Aorta (tissue), 5 donors: ENCODE measurements around the gene ANKS1B. TPM values are rescaled to one million over a fixed set of nuclear protein-coding genes. Genes with fewer than 3 reads are reported as not detected.
A peak's percentile ranks its signal among the peaks of the same experiment; 100 is the strongest.

Experiments
- ATAC-seq: fragments of 200-7000 bp; cut with Tn5 transposase; one replicate; pipeline ENCODE4 v1.9.1; 2022; ENCODE audit warnings: moderate library complexity; ENCODE audit not compliant: low FRiP score
- DNase-seq, 2 donors: peaks; one replicate each; pipeline ENCODE4 v3.0.0-alpha.2; 2020
- H3K27ac ChIP-seq, 2 donors: one replicate each; pipeline ENCODE4 v1.5.1; 2013; ENCODE audit warnings: low read length in 2 of 2, mild to moderate bottlenecking in 2 of 2, moderate library complexity in 2 of 2, control low read depth in 1 of 2, inconsistent platforms in 1 of 2, low read depth in 1 of 2
- H3K27me3 ChIP-seq, 2 donors: one replicate each; pipeline ENCODE4 v1.6.1; 2013; ENCODE audit warnings: control low read depth in 1 of 2, low read length in 1 of 2, mild to moderate bottlenecking in 1 of 2, moderate library complexity in 1 of 2; ENCODE audit not compliant: insufficient read depth in 2 of 2, control insufficient read depth in 1 of 2
- H3K36me3 ChIP-seq, 2 donors: one replicate each; pipeline ENCODE4 v1.6.1; 2013; ENCODE audit warnings: control low read depth in 1 of 2, low read length in 1 of 2, mild to moderate bottlenecking in 1 of 2; ENCODE audit not compliant: insufficient read depth in 2 of 2, control insufficient read depth in 1 of 2
- H3K4me1 ChIP-seq, 2 donors: one replicate each; pipeline ENCODE4 v1.6.1; 2013; ENCODE audit warnings: low read length in 2 of 2, control low read depth in 1 of 2, mild to moderate bottlenecking in 1 of 2, moderate library complexity in 1 of 2; ENCODE audit not compliant: insufficient read depth in 2 of 2, control insufficient read depth in 1 of 2
- H3K4me3 ChIP-seq, 2 donors: one replicate each; pipeline ENCODE4 v1.5.1; 2013; ENCODE audit warnings: low read length in 2 of 2, control low read depth in 1 of 2, mild to moderate bottlenecking in 1 of 2
- H3K9me3 ChIP-seq: one replicate; pipeline ENCODE4 v1.6.1; 2013; ENCODE audit warnings: mild to moderate bottlenecking, low read length; ENCODE audit not compliant: control insufficient read depth
- WGBS, 2 donors: extraction: QIAGEN DNeasy Blood & Tissue Kit; methylation state at CpG; one replicate each; pipeline ENCODE4 v1.1.7; 2013; 5-methylcytosine and 5-hydroxymethylcytosine counted together
- intact Hi-C, 2 donors: fragments of 100-400 bp; cut with DNase I; formaldehyde crosslinking; loops; one replicate each; pipeline versions ENCODE4 v1.14.2 to v1.15.0; 2022
- polyA plus RNA-seq, 2 donors: library from polyadenylated mRNA; stranded (reverse); fragments of 200-250 nt; gene quantifications; one replicate each; pipeline ENCODE4 v1.2.3, GENCODE V29; 2013
- total RNA-seq, 2 donors: library from RNA; stranded (reverse); fragmentation: NEBNext Ultra II Directional; extraction: Animal tissue kit (Norgen Biotek cat#: 25700); gene quantifications; one replicate each; pipeline ENCODE4 v1.2.1, GENCODE V29; 2021
- donor health status: healthy with polysubstance abuse.
- donor health status: Bipolar disorder and iron deficiency.
- donor health status: DM: no; HTN: no; CAD: no.
- donor health status: DM: no; HTN: no; CAD: no.
- donor health status: DM: yes; HTN: yes; CAD: no.

Gene ANKS1B
- total and polyA plus RNA-seq, 4 donors, result 3.0 to 37.0 (median 17.8) TPM

DNA sequence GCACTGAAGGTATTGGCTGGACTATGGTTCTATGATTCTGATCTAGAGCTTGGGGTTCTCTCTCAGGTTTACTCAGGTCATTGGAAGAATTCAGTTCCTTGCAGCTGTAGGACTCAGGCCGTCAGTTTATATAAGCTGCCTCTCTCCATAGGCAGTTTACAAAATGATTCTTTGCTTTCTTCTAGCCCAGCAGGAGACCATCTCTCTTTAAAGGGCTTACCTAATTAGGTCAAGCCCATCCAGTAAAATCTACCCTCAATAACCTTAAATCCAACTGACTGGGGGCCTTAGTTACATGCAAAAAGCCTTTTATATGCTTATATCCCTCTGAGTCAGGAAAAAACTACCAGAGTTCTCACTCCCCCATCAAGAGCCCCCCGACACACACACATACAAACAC, 417.7 kb downstream of the ANKS1B start:
- Histone ChIP-seq H3K36me3 (no peaks in the 10 kb centered on the region), H3K4me3 (no peak overlapping the region), H3K4me1 (no peaks in the 10 kb centered on the region), H3K27me3 (no peaks in the 10 kb centered on the region), H3K27ac (no peak overlapping the region), H3K9me3 (peaks cover 2% of the 10 kb centered on the region)
- no peak for DNase-seq
- ATAC-seq, result no peak
- 80 to 82% methylated on average over 2 of the region's 2 CpGs for WGBS, 2 donors
- intact Hi-C loops, result no loop called here

DNA sequence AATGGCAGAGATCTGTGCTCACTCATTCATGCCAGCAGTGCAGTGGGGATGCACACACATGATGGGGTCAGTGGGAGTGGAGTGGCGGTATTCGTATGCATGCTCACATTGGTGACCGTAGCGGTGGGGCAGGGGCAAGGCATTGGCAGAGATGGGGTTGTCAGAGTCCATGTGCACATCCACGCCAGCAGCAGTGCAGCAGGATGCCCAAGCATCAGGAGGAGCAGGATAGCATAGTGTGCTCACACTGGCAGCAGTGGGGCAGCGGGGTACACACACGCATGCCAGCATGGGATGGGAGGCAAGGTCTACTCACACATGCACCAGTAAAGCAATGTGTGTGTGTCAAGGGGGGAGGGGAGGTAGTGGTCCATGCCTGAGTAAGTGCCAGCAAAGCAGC, 426.6 kb downstream of the ANKS1B start:
- DNase-seq (peak in 1 of 2 donors; percentile 46), ATAC-seq (no peak)
- no peaks in the 10 kb centered on the region for H3K27me3 ChIP-seq
- no peak overlapping the region for H3K4me3 ChIP-seq
- H3K27ac ChIP-seq, result no peak overlapping the region
- WGBS, 2 donors, result 96 to 99% methylated on average over 7 of the region's 7 CpGs
- intact Hi-C loops, result no loop called here
- H3K36me3 ChIP-seq, result no peaks in the 10 kb centered on the region
- no peaks in the 10 kb centered on the region for H3K9me3 ChIP-seq
- H3K4me1 ChIP-seq, result no peaks in the 10 kb centered on the region

DNA sequence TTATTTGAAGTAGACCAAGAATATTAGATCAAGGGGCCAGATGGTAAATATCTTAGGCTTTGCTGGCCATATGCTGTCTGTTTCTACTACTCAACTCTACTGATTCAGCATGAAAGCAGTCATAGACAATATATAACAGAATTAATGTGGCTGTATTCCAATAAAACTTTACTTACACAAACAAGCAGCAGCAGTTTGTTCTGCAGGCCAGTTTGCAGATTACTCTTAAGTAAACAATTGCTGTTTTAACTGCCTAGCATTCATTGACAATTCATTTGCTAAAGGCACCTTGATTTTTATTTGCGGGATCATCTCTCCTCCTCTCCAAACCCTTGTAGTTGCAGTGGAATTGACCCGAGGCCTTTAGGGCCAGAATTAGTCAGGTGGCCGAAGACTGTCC, 431.3 kb downstream of the ANKS1B start:
- Histone ChIP-seq H3K4me3 (no peak overlapping the region), H3K4me1 (no peaks in the 10 kb centered on the region), H3K27me3 (no peaks in the 10 kb centered on the region), H3K9me3 (no peaks in the 10 kb centered on the region), H3K36me3 (no peaks in the 10 kb centered on the region), H3K27ac (no peak overlapping the region)
- 77 to 86% methylated on average over 3 of the region's 3 CpGs for WGBS, 2 donors
- ATAC-seq (no peak), DNase-seq (no peak)
- intact Hi-C loops, result no loop called here

DNA sequence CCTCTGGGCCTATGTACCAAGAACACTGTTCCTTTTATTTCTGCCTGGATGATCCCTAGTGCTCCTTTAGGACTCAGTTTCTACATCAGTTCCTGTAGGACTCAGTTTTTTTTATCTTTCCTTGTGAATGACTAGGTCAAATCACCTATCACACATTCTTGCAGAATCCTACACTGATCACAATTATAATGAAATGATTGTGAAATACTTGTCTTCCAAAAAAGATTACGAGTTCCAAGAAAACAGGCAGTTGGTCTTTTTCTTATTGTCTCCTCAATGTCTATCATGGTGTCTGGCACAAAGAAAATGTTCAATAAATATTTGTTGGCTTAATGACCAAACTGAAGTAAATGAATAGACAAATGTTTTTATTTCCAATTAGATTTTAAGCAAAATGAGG, 432.7 kb downstream of the ANKS1B start:
- intact Hi-C loops, result no loop called here
- Histone ChIP-seq H3K9me3 (no peaks in the 10 kb centered on the region), H3K4me3 (no peak overlapping the region), H3K27me3 (no peaks in the 10 kb centered on the region), H3K27ac (no peak overlapping the region), H3K36me3 (no peaks in the 10 kb centered on the region), H3K4me1 (no peaks in the 10 kb centered on the region)
- WGBS, 2 donors, result 89 to 96% methylated on average over 1 of the region's 1 CpG
- DNase-seq (no peak), ATAC-seq (no peak)

DNA sequence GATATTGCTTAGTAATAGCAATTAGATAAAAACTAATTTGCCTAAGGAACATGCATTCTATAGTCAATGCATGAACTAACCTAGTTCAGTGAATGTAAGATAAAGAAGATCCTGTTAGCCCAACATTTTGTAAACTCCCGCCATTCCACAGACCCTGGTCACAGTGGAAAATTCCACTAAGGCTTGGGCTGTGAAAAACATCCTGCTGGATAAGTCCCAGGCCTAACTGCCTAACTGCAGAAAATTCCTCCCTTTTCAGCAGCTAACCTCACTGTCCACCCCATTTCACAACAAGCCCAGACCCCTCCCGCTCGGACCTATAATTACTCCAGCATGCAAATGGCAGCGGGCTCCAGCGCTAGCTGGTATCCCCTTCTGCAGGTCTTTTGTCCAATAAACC, 435.1 kb downstream of the ANKS1B start:
- Histone ChIP-seq H3K9me3 (no peaks in the 10 kb centered on the region), H3K4me1 (no peaks in the 10 kb centered on the region), H3K36me3 (no peaks in the 10 kb centered on the region), H3K27ac (no peak overlapping the region), H3K27me3 (no peaks in the 10 kb centered on the region), H3K4me3 (no peak overlapping the region)
- DNase-seq (no peak), ATAC-seq (no peak)
- intact Hi-C loops, result no loop called here
- WGBS, 2 donors, result 93 to 95% methylated on average over 5 of the region's 5 CpGs

DNA sequence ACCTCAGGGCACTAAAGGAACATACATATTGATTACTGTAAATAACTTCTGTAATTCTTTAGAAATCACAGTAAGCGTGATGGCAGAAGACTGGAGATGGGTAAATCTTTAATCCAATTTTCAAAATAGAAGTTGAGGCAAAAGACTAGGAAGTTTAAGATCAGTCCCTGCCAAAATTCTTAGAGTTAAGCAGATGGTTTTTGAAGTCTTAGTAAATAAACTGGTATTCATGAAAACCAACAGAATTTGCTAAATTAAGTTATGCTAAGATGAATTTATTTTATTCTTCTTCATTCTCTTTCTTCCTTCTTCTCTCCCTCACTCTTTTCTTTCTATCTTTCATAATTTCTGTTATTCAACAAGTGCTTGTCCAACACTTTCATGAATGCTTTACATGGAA, 435.5 kb downstream of the ANKS1B start:
- Histone ChIP-seq H3K9me3 (no peaks in the 10 kb centered on the region), H3K27me3 (no peaks in the 10 kb centered on the region), H3K36me3 (no peaks in the 10 kb centered on the region), H3K27ac (no peak overlapping the region), H3K4me1 (no peaks in the 10 kb centered on the region), H3K4me3 (no peak overlapping the region)
- intact Hi-C loops, result no loop called here
- DNase-seq, result no peak
- WGBS, 2 donors, result 92 to 94% methylated on average over 1 of the region's 1 CpG
- ATAC-seq, result no peak

DNA sequence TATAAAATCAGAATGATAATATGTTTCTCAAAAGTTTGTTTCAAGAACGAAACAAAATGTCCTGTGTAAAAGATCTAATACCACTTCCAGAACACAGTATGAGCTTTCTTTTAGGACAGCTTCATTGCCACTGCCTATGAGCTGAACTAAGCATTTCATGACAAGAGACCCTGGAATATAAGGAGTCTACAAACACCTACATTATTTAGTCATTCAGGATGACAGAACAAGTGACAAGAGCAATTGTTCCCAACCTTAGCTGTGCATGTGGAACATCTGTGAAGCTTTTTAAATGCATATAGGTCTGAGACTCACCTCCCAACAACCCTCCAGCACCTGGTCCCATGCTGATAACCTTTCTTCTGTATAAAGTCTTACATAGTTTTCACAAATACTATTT, 440.3 kb downstream of the ANKS1B start:
- Histone ChIP-seq H3K27me3 (no peaks in the 10 kb centered on the region), H3K4me3 (no peak overlapping the region), H3K4me1 (no peaks in the 10 kb centered on the region), H3K36me3 (no peaks in the 10 kb centered on the region), H3K9me3 (no peaks in the 10 kb centered on the region), H3K27ac (no peak overlapping the region)
- ATAC-seq, result no peak
- 69 to 90% methylated on average over 1 of the region's 1 CpG for WGBS, 2 donors
- intact Hi-C loops, result no loop called here
- DNase-seq, result no peak

DNA sequence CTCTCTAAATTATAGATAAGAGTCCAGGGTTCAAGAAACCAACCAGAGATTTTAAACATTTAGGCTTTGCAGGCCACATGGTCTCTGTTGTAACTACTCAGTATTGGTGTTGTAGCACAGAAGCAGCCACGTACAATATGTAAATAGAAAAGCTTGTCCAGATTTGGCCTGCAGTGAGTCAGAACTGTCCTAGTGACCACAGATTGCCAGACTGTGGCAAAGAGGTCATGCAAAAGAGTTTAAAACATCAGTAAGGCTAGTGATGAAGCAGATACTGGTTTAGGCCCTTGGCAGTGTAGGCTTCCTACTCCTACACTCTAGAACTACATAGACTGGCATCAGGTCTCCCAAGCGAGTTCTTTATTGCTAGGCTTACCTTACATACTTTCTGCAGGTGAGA, 454.8 kb downstream of the ANKS1B start:
- WGBS, 2 donors, result 51 to 53% methylated on average over 2 of the region's 2 CpGs
- H3K9me3 ChIP-seq, result no peaks in the 10 kb centered on the region
- intact Hi-C loops, result no loop called here
- no peaks in the 10 kb centered on the region for H3K27me3 ChIP-seq
- ATAC-seq (peak; percentile 33), DNase-seq (no peak)
- no peaks in the 10 kb centered on the region for H3K4me1 ChIP-seq
- H3K27ac ChIP-seq, result no peak overlapping the region
- no peaks in the 10 kb centered on the region for H3K36me3 ChIP-seq
- H3K4me3 ChIP-seq, result no peak overlapping the region

DNA sequence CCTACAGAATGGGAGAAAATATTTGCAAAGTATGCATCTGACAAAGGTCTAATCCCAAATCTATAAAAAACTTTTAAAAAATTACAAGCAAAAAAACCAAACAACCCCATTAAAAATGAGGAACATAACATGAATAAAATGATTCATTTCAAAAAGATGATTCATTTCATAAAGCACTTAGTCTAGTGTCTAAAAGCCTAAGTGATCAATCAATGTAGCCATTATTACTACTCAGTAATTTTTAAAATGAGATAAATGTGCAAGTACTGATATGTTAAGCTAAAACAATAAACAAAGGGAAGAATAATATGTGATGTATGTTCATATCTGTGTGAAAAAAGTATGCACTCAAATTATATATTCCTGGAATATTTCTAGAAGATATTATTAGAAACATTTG, 456.3 kb downstream of the ANKS1B start:
- ATAC-seq, result no peak
- no peak overlapping the region for H3K4me3 ChIP-seq
- H3K4me1 ChIP-seq, result no peaks in the 10 kb centered on the region
- no peaks in the 10 kb centered on the region for H3K36me3 ChIP-seq
- H3K27ac ChIP-seq, result no peak overlapping the region
- H3K27me3 ChIP-seq, result no peaks in the 10 kb centered on the region
- no peaks in the 10 kb centered on the region for H3K9me3 ChIP-seq
- no peak for DNase-seq
- intact Hi-C loops, result no loop called here
